ENCODE results near the gene GLDN.

GLDN gene

GRCh38 chr15:51341366-51342226 is at the start of gene GLDN:
Gene GLDN (plus strand): TSS chr15:51341655. CDS start chr15:51341685, 30 bp downstream.
- DNase-seq: peak; percentile 56 to 71

GRCh38 chr15:51298620-51299019 is 42.8 kb upstream of the GLDN start:
- DNase-seq: no peak

DNA sequence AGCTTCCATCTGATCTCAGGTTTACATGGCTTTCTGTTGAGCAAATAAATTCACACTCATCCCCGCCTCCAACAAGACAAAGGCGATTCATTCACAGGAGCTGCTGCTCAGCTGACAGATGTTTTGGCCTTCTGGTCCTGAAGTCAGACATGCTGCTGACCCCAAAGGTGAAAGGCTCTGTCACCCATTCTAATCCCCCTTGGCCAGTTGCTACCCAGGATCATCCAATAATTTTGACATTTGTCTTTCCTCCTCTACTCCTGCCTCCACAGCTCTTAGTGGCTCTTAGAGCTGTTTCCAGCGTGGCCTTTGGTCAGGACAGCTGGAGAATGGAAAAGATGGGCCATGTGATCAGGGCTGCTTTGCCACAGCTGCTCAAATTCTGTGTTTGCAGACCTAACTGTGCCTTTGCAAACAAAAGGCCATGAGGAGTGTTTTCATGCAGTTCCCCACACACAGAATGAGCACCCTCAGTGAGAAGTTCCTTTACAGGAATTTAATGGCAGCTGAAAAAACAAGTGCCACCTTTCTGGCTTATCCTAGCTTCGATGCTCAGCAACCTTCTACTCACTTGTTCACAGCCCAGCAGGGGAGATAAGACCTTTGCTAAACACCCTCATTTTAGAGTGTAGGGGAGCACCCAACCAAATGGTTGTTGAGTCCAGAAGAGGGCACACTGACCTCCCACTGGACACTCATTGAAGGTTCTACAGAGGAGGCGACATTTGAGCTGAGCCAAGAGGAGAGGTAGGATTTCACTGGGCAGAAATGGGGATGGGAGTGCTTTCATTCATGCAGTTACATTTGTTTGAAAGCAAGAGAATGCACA is 42.1 kb upstream of the GLDN start:
- DNase-seq: peak; percentile 52 to 89

DNA sequence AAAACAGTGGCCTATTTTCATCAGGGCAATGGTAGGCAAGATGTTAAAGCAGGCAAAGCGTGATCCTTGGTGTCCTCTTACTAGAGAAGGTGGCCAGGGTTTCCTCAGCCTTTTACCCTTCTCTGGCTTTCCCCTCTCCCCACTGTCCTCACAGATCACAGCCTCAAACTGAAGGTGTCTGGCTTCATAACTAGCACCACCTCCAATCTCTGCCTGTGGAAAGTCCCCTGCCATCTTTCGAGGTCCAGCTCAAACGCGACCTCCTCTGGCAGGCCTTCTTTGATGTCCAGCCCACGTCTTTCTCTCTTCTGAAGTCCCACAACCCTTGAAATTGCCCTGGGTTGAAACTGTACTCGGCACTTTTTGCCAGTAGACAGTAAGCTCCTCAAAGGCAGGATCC is 39.0 kb upstream of the GLDN start:
- DNase-seq: no peak

DNA sequence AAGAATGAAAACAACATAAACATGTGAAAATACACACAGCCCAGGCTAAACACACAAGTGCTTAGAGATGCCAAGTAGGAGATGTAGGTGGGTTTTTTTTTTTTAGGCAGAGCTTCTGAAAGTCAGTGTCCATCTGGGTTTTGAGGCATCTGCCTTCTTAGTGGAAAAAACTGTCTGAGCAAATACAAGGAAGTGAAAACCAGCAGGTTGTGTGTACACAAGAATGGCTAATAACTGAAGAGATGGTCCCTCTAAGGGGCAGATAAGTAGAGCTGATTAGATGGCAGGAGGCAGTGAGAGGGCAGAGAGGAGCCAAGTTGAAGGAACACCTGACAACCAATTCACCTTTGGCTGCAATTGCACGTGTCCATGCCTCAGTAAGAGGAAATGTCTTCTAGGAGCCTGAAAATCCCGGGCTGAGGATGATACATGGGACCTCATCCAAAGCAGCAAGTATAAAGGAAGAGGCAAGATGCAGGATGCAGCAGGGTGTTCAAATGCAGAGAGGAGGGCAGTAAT is 37.9 kb upstream of the GLDN start:
- DNase-seq: no peak

GRCh38 chr15:51307325-51307724 is 34.1 kb upstream of the GLDN start:
- DNase-seq: no peak

DNA sequence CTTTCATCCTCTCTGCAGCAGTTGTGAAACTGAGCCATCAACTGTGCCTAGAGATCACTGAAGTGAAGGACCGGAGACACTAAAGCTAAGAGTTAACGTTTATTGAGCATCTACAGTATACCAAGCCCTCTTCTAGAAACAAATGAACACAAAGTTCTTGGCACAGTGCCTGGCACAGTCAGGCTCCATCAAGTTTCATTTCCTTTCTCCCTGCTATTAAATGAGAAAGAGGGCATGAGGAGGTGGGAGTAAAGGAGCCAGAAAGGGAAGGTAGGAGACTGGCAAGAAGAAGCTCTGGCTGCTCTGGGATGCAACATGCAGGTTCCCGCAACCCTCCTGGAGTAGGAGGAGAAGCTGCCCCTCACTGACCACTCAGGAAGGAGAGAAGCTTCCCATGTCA is 33.6 kb upstream of the GLDN start:
- DNase-seq: no peak

GRCh38 chr15:51310064-51310463 is 31.4 kb upstream of the GLDN start:
- no peak for DNase-seq

GRCh38 chr15:51311510-51311909 is 29.9 kb upstream of the GLDN start:
- DNase-seq: no peak

DNA sequence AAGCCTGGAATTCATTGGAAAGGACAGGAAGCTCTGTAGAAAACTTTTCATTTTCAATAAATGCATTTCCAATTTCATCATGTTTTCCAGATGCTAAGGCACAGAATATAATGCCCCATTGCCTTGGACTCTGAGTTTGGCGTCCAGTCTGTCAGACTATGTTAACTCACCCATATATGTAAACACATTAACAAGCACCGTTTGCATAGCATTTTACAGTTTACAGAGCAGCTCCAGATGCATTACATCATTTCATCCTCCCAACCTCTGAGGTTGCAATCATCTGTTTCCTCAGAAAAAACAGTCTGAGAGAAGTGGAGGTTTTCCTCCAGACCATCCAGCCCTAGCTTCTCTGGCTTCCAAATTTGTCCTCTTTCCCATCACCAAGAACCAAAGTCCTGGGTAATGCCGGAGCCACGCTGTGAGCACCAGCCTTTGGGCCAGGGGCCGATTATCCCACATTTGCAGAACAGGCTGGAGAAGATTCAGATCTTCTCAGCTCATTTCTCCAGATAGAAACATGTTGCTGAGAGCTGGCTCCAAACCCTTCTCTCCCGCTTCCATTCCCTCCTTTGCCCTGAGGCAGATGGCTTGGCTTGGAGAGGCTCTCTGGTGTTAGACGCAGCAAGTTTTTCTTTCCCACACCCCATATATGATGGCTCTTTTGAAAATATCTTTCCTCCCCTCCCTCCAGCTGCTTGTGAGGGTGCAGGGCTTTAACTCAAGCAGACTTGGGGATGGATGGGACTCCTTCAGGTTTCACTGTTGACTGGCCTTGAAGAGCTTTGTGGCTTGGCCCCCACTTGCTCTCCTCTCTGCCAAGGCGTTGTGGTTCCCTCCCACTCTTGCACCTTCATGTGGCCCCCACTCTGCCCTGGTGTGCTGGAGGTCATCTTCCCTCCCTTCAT is 29.0 kb upstream of the GLDN start:
- peak in 1 of 2 experiments; percentile 55 for DNase-seq

DNA sequence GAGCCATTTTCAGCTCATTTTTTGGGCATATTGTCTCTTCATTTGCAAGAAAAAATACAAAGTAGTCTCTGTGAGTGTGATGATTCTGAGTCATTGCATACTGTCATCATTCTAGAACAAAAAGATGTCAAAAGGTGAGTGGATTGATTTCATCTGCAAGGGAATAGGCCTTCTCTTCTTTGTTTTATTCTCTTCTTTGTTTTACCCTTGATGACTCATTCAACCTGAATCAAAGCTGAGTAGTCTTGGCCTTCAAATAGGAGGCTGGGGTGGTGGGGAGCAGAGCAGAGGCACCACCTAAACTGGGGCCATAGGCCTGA is 28.4 kb upstream of the GLDN start:
- DNase-seq: no peak

GRCh38 chr15:51313644-51314280 is 27.7 kb upstream of the GLDN start:
- DNase-seq: no peak

GRCh38 chr15:51314391-51315337 is 26.8 kb upstream of the GLDN start:
- DNase-seq: no peak

- peak in 1 of 2 experiments; percentile 14 for DNase-seq
Observed at GRCh38 chr15:51315726-51316125, 25.7 kb upstream of the GLDN start.

DNA sequence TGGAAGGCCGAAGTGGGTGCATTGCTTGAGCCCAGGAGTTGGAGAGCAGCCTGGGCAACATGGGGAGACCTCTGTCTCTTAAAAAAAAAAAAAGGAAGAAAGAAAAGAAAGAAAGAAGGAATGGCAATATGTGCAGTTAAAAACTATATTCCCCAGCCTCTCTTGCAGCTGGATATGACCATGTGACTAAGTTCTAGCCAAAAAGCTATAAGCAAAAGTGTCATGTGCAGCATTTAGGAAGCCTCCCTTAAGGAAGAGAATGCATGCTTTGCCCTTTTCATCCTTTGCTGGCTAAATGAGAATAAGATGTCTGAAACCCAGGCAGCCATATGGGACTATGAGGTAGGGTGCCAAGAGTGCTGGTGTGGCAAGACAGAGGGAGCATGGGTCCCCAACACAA is 24.8 kb upstream of the GLDN start:
- no peak for DNase-seq

- no peak for DNase-seq
Observed at GRCh38 chr15:51318382-51319150, 22.9 kb upstream of the GLDN start.

DNA sequence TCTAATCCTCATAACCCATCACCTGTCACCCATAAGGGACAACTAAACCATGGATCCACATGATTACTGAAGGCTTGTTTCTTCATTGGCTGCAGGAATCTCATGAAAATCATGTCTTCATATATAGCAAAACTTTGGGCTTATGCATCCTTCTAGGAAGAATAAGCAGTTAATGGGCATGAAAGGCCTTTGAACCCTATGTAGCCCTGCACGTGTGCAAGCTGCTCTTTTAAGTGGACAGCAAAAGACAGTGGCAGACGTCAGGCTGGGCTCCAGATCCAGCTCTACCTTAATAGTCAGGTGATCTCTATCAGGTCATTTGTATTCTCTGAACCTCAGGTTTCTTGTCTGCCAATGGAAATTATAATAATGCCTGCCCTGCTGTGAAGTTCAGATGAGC is 21.9 kb upstream of the GLDN start:
- no peak for DNase-seq

- no peak for DNase-seq
Observed at GRCh38 chr15:51320843-51321242, 20.6 kb upstream of the GLDN start.

DNA sequence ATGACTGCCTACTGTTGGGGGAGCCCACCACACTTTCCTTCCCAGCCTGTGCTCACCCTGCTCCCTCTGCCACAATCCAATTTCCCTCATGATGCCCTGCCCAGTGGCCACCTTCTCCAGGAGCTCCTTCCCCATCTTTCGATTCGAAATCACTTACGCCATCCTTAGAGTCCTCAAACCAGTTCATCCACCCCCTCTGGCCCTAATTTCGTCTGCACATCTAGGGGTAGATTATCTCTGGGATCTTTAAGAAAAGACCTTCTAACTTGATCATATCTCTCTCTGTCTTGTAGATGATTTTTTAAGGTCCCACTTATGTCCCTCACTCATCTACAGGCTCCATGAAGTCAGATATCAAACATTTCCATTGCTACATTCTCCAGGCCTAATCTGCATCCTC is 20.1 kb upstream of the GLDN start:
- DNase-seq: no peak

- DNase-seq: no peak
Observed at GRCh38 chr15:51322621-51323296, 18.7 kb upstream of the GLDN start.

Measured in NCI-H2081 (cell line).